ENCODE results near the gene ANKRD27. TPM values are rescaled to one million over a fixed set of nuclear protein-coding genes. Genes with fewer than 3 reads are reported as not detected.
"Not testable (repeated sequence)": the region's sequence is repeated elsewhere in the genome, so short reads cannot be mapped to it uniquely, and the experiment has no call there.

The ANKRD27 gene
- total RNA-seq, 1 donor from 2014 or later = 15.3 TPM

GRCh38 chr19:32652894-32653598 lies 21.9 kb downstream of the ANKRD27 start:
- no peak overlapping the region for H3K27ac Mint-ChIP-seq (ENCODE audit: unreplicated experiment)
- no peaks in the 10 kb centered on the region for H3K27me3 Mint-ChIP-seq (ENCODE audit: unreplicated experiment)
- TF ChIP-seq CTCF (IDR thresholded peaks at IDR 0.05; ENCODE audit: partially characterized antibody, unreplicated experiment) = no peak
- peaks cover 1% of the 10 kb centered on the region for H3K4me1 Mint-ChIP-seq (ENCODE audit: low read depth, unreplicated experiment)
- no peak overlapping the region for H3K4me3 Mint-ChIP-seq (ENCODE audit: unreplicated experiment)
- DNase-seq = no peak
- H3K9me3 Mint-ChIP-seq (ENCODE audit: unreplicated experiment) = peaks cover 2% of the 10 kb centered on the region
- no peaks in the 10 kb centered on the region for H3K36me3 Mint-ChIP-seq (ENCODE audit: unreplicated experiment)

- not testable (repeated sequence) for H3K27ac Mint-ChIP-seq (ENCODE audit: unreplicated experiment)
These were observed 22.6 kb downstream of the ANKRD27 start for GRCh38 chr19:32652331-32652730.

GRCh38 chr19:32651729-32652140 lies 23.2 kb downstream of the ANKRD27 start:
- Mint-ChIP-seq H3K4me1 (ENCODE audit: low read depth, unreplicated experiment) (peaks cover 5% of the 10 kb centered on the region), H3K4me3 (ENCODE audit: unreplicated experiment) (no peak overlapping the region), H3K27ac (ENCODE audit: unreplicated experiment) (no peak overlapping the region), H3K36me3 (ENCODE audit: unreplicated experiment) (no peaks in the 10 kb centered on the region), H3K27me3 (ENCODE audit: unreplicated experiment) (no peaks in the 10 kb centered on the region), H3K9me3 (ENCODE audit: unreplicated experiment) (peaks cover 2% of the 10 kb centered on the region)
- DNase-seq = peak; percentile 52
- no peak for TF ChIP-seq CTCF (IDR thresholded peaks at IDR 0.05; ENCODE audit: partially characterized antibody, unreplicated experiment)

More at GRCh38 chr19:32652331-32652730, 22.6 kb downstream of the ANKRD27 start:
- H3K27me3 Mint-ChIP-seq (ENCODE audit: unreplicated experiment); H3K36me3 Mint-ChIP-seq (ENCODE audit: unreplicated experiment); DNase-seq; H3K4me1 Mint-ChIP-seq (ENCODE audit: low read depth, unreplicated experiment); H3K4me3 Mint-ChIP-seq (ENCODE audit: unreplicated experiment); H3K9me3 Mint-ChIP-seq (ENCODE audit: unreplicated experiment): not testable (repeated sequence)

- no peak for DNase-seq
- no peak for TF ChIP-seq CTCF (IDR thresholded peaks at IDR 0.05; ENCODE audit: partially characterized antibody, unreplicated experiment)
- peaks cover 5% of the 10 kb centered on the region for H3K4me1 Mint-ChIP-seq (ENCODE audit: low read depth, unreplicated experiment)
These were observed 24.3 kb downstream of the ANKRD27 start for GRCh38 chr19:32650671-32651070.

GRCh38 chr19:32649751-32650150 lies 25.2 kb downstream of the ANKRD27 start:
- Mint-ChIP-seq H3K36me3 (ENCODE audit: unreplicated experiment) (no peaks in the 10 kb centered on the region), H3K9me3 (ENCODE audit: unreplicated experiment) (peaks cover 2% of the 10 kb centered on the region), H3K4me1 (ENCODE audit: low read depth, unreplicated experiment) (peaks cover 5% of the 10 kb centered on the region), H3K27ac (ENCODE audit: unreplicated experiment) (no peak overlapping the region), H3K4me3 (ENCODE audit: unreplicated experiment) (no peak overlapping the region), H3K27me3 (ENCODE audit: unreplicated experiment) (no peaks in the 10 kb centered on the region)
- no peak for DNase-seq
- no peak for TF ChIP-seq CTCF (IDR thresholded peaks at IDR 0.05; ENCODE audit: partially characterized antibody, unreplicated experiment)

More at GRCh38 chr19:32650671-32651070, 24.3 kb downstream of the ANKRD27 start:
- no peaks in the 10 kb centered on the region for H3K27me3 Mint-ChIP-seq (ENCODE audit: unreplicated experiment)
- H3K27ac Mint-ChIP-seq (ENCODE audit: unreplicated experiment) = no peak overlapping the region
- H3K36me3 Mint-ChIP-seq (ENCODE audit: unreplicated experiment) = no peaks in the 10 kb centered on the region
- H3K9me3 Mint-ChIP-seq (ENCODE audit: unreplicated experiment) = peaks cover 2% of the 10 kb centered on the region
- H3K4me3 Mint-ChIP-seq (ENCODE audit: unreplicated experiment) = no peak overlapping the region

Data from glutamatergic neuron (in vitro differentiated cells).